GM12873 (cell line): Measurements from ENCODE around the gene TRPM3.

Experiments
- CTCF ChIP-seq: IDR thresholded peaks from 2 replicates; pipeline ENCODE4 v1.5.1; 2012; ENCODE audit warnings: low read depth, mild to moderate bottlenecking, moderate library complexity, low read length, control low read depth; ENCODE audit not compliant: insufficient read depth; ENCODE audit errors: missing control alignments

Gene TRPM3

DNA sequence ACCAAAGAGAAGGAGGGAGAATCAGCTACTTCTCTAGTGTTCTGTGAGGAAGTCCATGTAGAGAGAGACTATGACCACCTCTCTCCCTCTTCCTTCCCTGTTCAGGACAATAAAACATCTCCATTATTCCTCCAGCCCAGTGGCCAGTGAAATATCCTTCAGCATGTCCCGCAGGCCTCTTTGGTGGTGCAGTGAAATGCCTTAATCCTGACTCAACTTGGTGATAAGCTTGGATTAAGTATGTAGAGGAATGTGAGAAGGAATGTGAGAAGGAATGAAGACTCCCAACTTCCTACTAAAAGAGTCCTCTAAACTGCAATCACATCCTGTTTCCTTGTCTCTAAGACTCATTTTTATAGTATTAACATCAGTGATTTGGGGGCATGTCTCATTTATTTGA lies 167.3 kb downstream of the TRPM3 start:
- no peak for TF ChIP-seq CTCF

DNA sequence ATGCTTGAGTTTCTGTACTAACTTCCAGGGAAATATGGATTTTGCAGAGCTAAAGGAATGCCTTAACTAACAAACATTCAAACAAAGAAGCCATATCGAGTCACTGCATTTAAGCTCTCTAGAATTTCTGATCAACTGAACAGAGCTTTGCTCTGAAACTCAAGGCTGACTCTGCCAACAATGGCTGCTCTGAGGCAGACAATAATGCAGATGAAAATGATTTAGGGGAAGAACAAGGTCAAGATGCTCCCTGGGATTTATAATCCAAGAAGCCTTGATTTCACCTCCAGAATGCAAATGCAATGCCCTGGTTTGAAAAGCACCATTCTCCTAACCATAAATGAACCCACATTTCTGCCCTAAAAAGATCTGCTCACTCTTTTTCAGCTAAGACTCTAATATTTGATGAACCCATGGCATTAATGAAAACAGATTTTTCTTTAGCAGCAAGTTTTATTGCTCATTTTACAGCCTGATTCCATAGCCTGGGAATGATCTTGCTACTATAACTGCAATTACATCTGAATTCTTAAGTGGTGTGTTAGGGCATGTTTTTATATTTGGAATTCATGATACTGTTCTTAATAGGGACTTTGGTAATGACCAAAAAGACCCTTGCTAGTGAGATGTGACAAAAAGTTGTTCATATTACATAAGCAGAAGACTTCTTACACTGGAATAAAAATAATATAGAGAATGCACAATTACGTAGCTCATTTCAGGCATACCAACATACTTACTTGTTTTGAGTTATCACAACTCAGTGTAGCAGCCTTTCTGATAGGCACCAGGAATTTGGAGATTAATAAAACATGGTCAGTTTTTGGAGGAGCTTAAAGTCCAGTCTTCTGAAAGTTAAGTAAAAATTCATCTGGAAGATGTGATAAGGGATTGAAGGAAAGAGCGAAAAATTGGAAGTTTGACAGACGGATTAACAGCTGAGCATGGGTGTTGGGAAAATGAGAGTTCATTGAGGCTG lies 169.4 kb downstream of the TRPM3 start:
- TF ChIP-seq CTCF: no peak

DNA sequence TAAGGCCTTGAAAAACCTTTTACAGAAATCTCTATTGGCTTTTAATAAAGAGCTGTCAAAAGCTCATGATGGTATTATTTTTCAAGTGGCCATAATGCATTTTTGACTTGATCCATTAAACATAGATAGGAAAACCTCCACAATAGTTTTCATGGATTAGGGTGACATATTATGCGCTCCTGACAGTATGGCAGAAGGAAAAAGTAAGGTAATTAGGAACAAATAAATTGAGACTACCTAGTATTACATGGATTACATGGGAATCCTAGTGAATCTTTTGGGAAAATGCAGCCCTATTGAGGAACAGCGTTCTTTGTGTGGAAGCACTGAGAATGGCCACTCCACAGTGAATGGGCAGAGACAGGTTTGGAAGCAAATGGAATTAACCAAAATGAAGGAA lies 171.2 kb downstream of the TRPM3 start:
- no peak for TF ChIP-seq CTCF

DNA sequence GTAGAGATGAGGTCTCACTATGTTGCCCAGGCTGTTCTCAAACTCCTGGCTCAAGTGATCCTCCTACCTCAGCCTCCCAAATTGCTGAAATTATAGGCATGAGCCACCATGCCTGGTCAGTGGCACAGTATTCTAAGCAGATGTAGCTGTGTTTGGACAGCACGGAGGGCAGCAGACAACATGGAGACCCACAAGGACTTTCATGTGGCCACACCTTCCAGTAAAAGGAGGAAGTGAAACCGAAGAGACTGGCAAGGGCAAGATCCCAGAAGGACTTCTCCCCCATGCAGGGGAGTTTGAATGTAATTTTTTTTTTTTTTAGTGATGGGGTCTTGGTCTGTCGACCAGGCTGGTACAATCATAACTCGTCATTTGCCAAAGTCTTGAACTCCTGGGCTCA lies 172.2 kb downstream of the TRPM3 start:
- TF ChIP-seq CTCF: no peak

DNA sequence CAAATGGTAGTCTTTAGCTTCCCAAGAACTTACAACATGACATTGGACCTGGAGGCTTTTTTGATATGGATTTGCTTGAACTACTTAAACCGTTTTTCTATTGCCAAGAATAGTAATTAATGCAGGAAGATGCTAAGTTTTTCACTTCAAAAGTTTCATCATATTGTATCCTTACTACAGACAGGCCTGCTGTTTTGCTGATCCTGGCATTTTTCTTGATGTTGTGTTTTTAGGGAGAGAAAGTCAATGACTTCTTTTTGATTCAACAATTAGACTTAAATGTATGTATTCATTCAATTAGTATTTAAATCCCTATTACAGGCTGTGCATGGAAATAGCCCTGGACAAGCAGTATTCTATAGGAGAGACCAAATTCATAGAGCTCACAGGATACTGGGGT lies 172.7 kb downstream of the TRPM3 start:
- no peak for TF ChIP-seq CTCF

GRCh38 chr9:70947511-70947910 lies 173.9 kb downstream of the TRPM3 start:
- no peak for TF ChIP-seq CTCF

DNA sequence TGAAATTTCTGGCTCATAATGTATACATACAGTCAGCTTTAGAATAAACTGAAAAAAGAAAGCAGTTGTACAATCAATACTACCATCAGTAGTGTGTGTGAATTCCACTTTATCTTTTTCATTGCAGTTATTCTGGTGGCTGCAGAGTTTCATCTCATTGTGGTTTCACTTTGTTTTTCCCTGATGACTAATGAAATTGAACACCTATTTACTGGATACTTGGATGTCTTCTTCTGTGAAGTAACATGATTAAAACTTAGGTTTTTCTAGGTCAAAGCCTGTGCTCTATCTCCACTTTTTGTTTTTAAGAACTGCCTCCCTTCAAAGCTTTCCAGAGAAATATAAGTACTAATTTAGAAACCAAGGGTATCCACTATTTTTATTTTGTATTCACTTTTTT lies 174.3 kb downstream of the TRPM3 start:
- TF ChIP-seq CTCF: no peak
